ENCODE results near the gene CLC. TPM values are rescaled to one million over a fixed set of nuclear protein-coding genes. Genes with fewer than 3 reads are reported as not detected.

Gene CLC
- total and polyA plus RNA-seq, 2 of the 13 experiments (the other 11 are each of a cell fraction or from before 2014, with no cell fraction given) = not detected

- in situ Hi-C loops (cut with HindIII; ENCODE audit: extremely low pct_ligation_motif_present, low pct_unique_long_range_greater_than_20kb) (no loop called here), intact Hi-C loops (cut with micrococcal nuclease; ENCODE audit: unreplicated experiment) (no loop called here)
- FAIRE-seq = no peak
- Histone ChIP-seq H3K9ac (ENCODE audit: insufficient read depth, low read depth, low read length) (no peak overlapping the region), H3K4me2 (ENCODE audit: low read depth, low read length) (no peak overlapping the region), H3K9me3 (ENCODE audit: low read length) (no peaks in the 10 kb centered on the region), H3K27ac (ENCODE audit: extremely low read length, insufficient read depth, low read length) (no peak overlapping the region), H2AFZ (ENCODE audit: low read length) (no peak overlapping the region), H3K36me3 (replicated peaks in 1 of 2; ENCODE audit: control insufficient read depth in 1 of 2, insufficient read depth in 2 of 2, low read length in 2 of 2) (no peaks in the 10 kb centered on the region), H4K20me1 (ENCODE audit: insufficient read depth, low read length) (no peaks in the 10 kb centered on the region), H3K4me3 (replicated peaks in 1 of 3; ENCODE audit: insufficient read depth in 1 of 3, low read depth in 2 of 3, low read length in 3 of 3) (no peak overlapping the region), H3K4me1 (ENCODE audit: insufficient read depth, low read length) (no peaks in the 10 kb centered on the region), H3K79me2 (ENCODE audit: insufficient read depth, low read length) (no peaks in the 10 kb centered on the region), H3K27me3 (ENCODE audit: control insufficient read depth in 1 of 2, insufficient read depth in 2 of 2, low read length in 2 of 2) (peaks cover 0 to 7% of the 10 kb centered on the region in 2 experiments; a peak in 1 of 5 replicates)
- DNase-seq (ENCODE audit: low spot score) = no peak
- BruUV-seq (replicated peaks) = no TSS peak
- TF ChIP-seq ZNF768 (CRISPR knock-in tag; IDR thresholded peaks at IDR 0.05) (no peak), ARID4A (CRISPR knock-in tag; IDR thresholded peaks at IDR 0.05; ENCODE audit: borderline replicate concordance) (no peak), MIXL1 (CRISPR knock-in tag; IDR thresholded peaks at IDR 0.05) (no peak), CBX2 (IDR thresholded peaks at IDR 0.05; ENCODE audit: low read depth, low read length) (no peak), CBX2 (CRISPR knock-in tag; IDR thresholded peaks at IDR 0.05; ENCODE audit: low read depth) (no peak), DNMT3B (CRISPR knock-in tag; conservative IDR thresholded peaks at IDR 0.05) (no peak), SOX6 (IDR thresholded peaks at IDR 0.05) (no peak), SOX6 (CRISPR knock-in tag; IDR thresholded peaks at IDR 0.05) (no peak), ADNP (CRISPR knock-in tag; IDR thresholded peaks at IDR 0.05) (no peak), GFI1 (CRISPR knock-in tag; IDR thresholded peaks at IDR 0.05; ENCODE audit: borderline replicate concordance) (no peak), LBX2 (CRISPR knock-in tag; IDR thresholded peaks at IDR 0.05; ENCODE audit: borderline replicate concordance) (no peak), DRAP1 (CRISPR knock-in tag; IDR thresholded peaks at IDR 0.05) (no peak), TFAP4 (IDR thresholded peaks at IDR 0.05; ENCODE audit: borderline replicate concordance, low read depth) (no peak), ZNF704 (CRISPR knock-in tag; IDR thresholded peaks at IDR 0.05; ENCODE audit: borderline replicate concordance) (no peak), ZNF883 (CRISPR knock-in tag; IDR thresholded peaks at IDR 0.05; ENCODE audit: not compliant biosample characterization) (no peak), ZNF296 (CRISPR knock-in tag; conservative IDR thresholded peaks at IDR 0.05) (no peak), ERF (CRISPR knock-in tag; IDR thresholded peaks at IDR 0.05) (no peak), ZNF605 (CRISPR knock-in tag; IDR thresholded peaks at IDR 0.05) (no peak), NFKBIZ (CRISPR knock-in tag; IDR thresholded peaks at IDR 0.05) (no peak)
- CTCF ChIA-PET (ENCODE audit: low intra/inter-chr PET ratio, low total read pairs) = no interaction called here
- ATAC-seq = no peak
- POLR2A ChIA-PET = no interaction called here
Observed at GRCh38 chr19:39752390-39752789, 14.6 kb upstream of the CLC start.
